ENCODE measurements around the gene NOTCH1.
A peak's percentile ranks its signal among the peaks of the same experiment; 100 is the strongest.

Gene NOTCH1

DNA sequence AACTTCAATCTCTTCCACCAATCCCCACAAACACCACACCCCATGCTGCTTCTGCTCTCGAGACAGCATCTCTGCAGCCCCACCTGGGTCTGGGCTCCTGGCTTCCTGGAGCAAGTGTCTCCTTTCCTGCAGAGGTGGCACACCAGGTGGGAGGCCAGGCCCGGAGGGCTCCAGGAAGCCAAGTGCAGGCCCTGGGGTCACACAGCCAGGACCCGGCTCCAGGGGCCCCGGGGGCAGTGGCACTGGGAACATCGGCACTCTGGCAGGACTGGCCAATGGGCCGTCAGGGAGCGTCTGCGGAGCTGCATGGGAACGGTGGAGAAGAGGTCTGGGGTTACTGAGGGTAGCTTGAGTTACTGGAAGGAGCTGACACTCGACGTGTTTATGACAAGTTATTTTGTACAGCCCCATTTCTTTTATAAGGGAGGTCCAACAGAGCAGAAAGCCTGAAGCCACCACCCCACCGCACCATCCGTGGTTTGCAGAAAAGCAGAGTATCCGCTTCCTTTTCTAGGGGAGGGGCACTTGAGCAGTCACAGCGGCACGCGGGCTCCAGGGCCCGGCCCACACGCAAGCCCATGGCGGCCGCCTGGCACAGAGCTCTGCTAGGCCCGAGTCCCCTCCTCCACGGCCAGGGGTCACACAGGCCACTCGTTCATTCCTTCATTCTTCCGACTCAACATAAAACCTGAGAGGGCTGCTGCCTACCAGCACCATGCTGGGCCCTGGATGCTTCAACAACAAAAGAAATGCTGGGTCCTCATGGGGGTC lies 91.6 kb downstream of the NOTCH1 start:
- DNase-seq, result no peak
- Histone ChIP-seq H3K4me3 (ENCODE audit: control insufficient read depth in 1 of 7, extremely low read depth in 1 of 7, insufficient read depth in 4 of 7, low read depth in 2 of 7, low read length in 6 of 7) (no peak overlapping the region), H3K9me3 (ENCODE audit: control extremely low read depth in 1 of 5, control insufficient read depth in 4 of 5, insufficient read depth in 2 of 5, low read depth in 1 of 5, low read length in 4 of 5) (no peaks in the 10 kb centered on the region), H3K4me1 (ENCODE audit: control extremely low read depth in 1 of 4, control insufficient read depth in 4 of 4, insufficient read depth in 4 of 4, low read length in 3 of 4) (no peaks in the 10 kb centered on the region), H3K36me3 (ENCODE audit: control insufficient read depth in 4 of 4, insufficient read depth in 4 of 4, low read length in 3 of 4) (peaks cover 15 to 85% (median 71%) of the 10 kb centered on the region in 4 experiments), H3K27ac (ENCODE audit: insufficient read depth in 1 of 2, low read depth in 1 of 2, low read length in 2 of 2, poor library complexity in 1 of 2, severe bottlenecking in 2 of 2) (peak overlapping the region in 1 of 2 experiments; percentile 14), H3K27me3 (replicated peaks in 2 of 5; ENCODE audit: control insufficient read depth in 4 of 5, insufficient read depth in 5 of 5, low read length in 4 of 5) (no peaks in the 10 kb centered on the region)
- ChIA-PET CTCF (interaction anchor here (1.5 to 2.9 kb wide), 2 partner anchors 9 to 12 kb away, joined by 5 to 12 read pairs; no protein-coding TSS in a partner anchor), POLR2A (no interaction called here)
- WGBS (ENCODE audit: insufficient coverage), result 93% methylated on average over 24 of the region's 25 CpGs

DNA sequence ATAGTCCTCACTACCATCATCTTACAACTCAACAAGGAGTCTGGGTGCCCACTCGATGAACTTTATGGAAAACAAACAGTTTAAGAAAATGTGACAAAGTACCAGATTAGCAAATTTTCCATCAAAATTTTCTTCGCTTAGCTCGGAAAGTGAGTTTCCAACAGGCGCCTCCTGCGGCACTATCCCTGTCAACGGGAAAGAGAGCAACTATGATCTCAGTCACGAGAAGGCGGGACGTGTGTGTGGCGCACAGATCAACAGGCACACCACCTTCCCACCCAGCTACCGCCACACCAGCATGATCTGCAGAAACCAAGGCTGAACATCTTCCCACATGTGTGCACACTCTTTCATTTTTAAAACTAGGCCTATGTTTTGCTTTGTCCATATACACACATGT lies 92.5 kb downstream of the NOTCH1 start:
- Histone ChIP-seq H3K9me3 (ENCODE audit: control extremely low read depth in 1 of 5, control insufficient read depth in 4 of 5, insufficient read depth in 2 of 5, low read depth in 1 of 5, low read length in 4 of 5) (no peaks in the 10 kb centered on the region), H3K27me3 (replicated peaks in 2 of 5; ENCODE audit: control insufficient read depth in 4 of 5, insufficient read depth in 5 of 5, low read length in 4 of 5) (no peaks in the 10 kb centered on the region), H3K4me1 (ENCODE audit: control extremely low read depth in 1 of 4, control insufficient read depth in 4 of 4, insufficient read depth in 4 of 4, low read length in 3 of 4) (no peaks in the 10 kb centered on the region), H3K27ac (ENCODE audit: insufficient read depth in 1 of 2, low read depth in 1 of 2, low read length in 2 of 2, poor library complexity in 1 of 2, severe bottlenecking in 2 of 2) (no peak overlapping the region), H3K4me3 (ENCODE audit: control insufficient read depth in 1 of 7, extremely low read depth in 1 of 7, insufficient read depth in 4 of 7, low read depth in 2 of 7, low read length in 6 of 7) (no peak overlapping the region), H3K36me3 (ENCODE audit: control insufficient read depth in 4 of 4, insufficient read depth in 4 of 4, low read length in 3 of 4) (peaks cover 13 to 85% (median 72%) of the 10 kb centered on the region in 4 experiments)
- ChIA-PET POLR2A (no interaction called here), CTCF (interaction anchor here (1.5 to 2.9 kb wide), 2 partner anchors 8 to 11 kb away, joined by 5 to 12 read pairs; no protein-coding TSS in a partner anchor)
- DNase-seq, result no peak
- WGBS (ENCODE audit: insufficient coverage), result over 99% methylated on average over 11 of the region's 11 CpGs

- no peak overlapping the region for H3K27ac ChIP-seq (ENCODE audit: insufficient read depth in 1 of 2, low read depth in 1 of 2, low read length in 2 of 2, poor library complexity in 1 of 2, severe bottlenecking in 2 of 2)
- WGBS (ENCODE audit: insufficient coverage), result 96% methylated on average over 21 of the region's 26 CpGs
- H3K36me3 ChIP-seq (ENCODE audit: control insufficient read depth in 4 of 4, insufficient read depth in 4 of 4, low read length in 3 of 4), result peaks cover 11 to 86% (median 74%) of the 10 kb centered on the region in 4 experiments
- H3K4me3 ChIP-seq (ENCODE audit: control insufficient read depth in 1 of 7, extremely low read depth in 1 of 7, insufficient read depth in 4 of 7, low read depth in 2 of 7, low read length in 6 of 7), result no peak overlapping the region
- H3K27me3 ChIP-seq (replicated peaks in 2 of 5; ENCODE audit: control insufficient read depth in 4 of 5, insufficient read depth in 5 of 5, low read length in 4 of 5), result no peaks in the 10 kb centered on the region
- no peaks in the 10 kb centered on the region for H3K9me3 ChIP-seq (ENCODE audit: control extremely low read depth in 1 of 5, control insufficient read depth in 4 of 5, insufficient read depth in 2 of 5, low read depth in 1 of 5, low read length in 4 of 5)
- POLR2A ChIA-PET, result interaction anchor here (1.0 kb wide), 1 partner anchor 11 kb away, joined by 3 read pairs; no protein-coding TSS in a partner anchor
- no peak for DNase-seq
- CTCF ChIA-PET, result no interaction called here
- H3K4me1 ChIP-seq (ENCODE audit: control extremely low read depth in 1 of 4, control insufficient read depth in 4 of 4, insufficient read depth in 4 of 4, low read length in 3 of 4), result no peaks in the 10 kb centered on the region
These were observed 94.5 kb downstream of the NOTCH1 start for GRCh38 chr9:136451221-136451877.

- ChIA-PET POLR2A (no interaction called here), CTCF (no interaction called here)
- 96% methylated on average over 3 of the region's 3 CpGs for WGBS (ENCODE audit: insufficient coverage)
- H3K27me3 ChIP-seq (replicated peaks in 2 of 5; ENCODE audit: control insufficient read depth in 4 of 5, insufficient read depth in 5 of 5, low read length in 4 of 5), result no peaks in the 10 kb centered on the region
- peaks cover 15 to 84% (median 70%) of the 10 kb centered on the region in 4 experiments for H3K36me3 ChIP-seq (ENCODE audit: control insufficient read depth in 4 of 4, insufficient read depth in 4 of 4, low read length in 3 of 4)
- H3K4me1 ChIP-seq (ENCODE audit: control extremely low read depth in 1 of 4, control insufficient read depth in 4 of 4, insufficient read depth in 4 of 4, low read length in 3 of 4), result no peaks in the 10 kb centered on the region
- no peaks in the 10 kb centered on the region for H3K9me3 ChIP-seq (ENCODE audit: control extremely low read depth in 1 of 5, control insufficient read depth in 4 of 5, insufficient read depth in 2 of 5, low read depth in 1 of 5, low read length in 4 of 5)
- no peak overlapping the region for H3K4me3 ChIP-seq (ENCODE audit: control insufficient read depth in 1 of 7, extremely low read depth in 1 of 7, insufficient read depth in 4 of 7, low read depth in 2 of 7, low read length in 6 of 7)
- H3K27ac ChIP-seq (ENCODE audit: insufficient read depth in 1 of 2, low read depth in 1 of 2, low read length in 2 of 2, poor library complexity in 1 of 2, severe bottlenecking in 2 of 2), result no peak overlapping the region
- DNase-seq, result no peak
These were observed 97.2 kb downstream of the NOTCH1 start for GRCh38 chr9:136448655-136449054.

DNA sequence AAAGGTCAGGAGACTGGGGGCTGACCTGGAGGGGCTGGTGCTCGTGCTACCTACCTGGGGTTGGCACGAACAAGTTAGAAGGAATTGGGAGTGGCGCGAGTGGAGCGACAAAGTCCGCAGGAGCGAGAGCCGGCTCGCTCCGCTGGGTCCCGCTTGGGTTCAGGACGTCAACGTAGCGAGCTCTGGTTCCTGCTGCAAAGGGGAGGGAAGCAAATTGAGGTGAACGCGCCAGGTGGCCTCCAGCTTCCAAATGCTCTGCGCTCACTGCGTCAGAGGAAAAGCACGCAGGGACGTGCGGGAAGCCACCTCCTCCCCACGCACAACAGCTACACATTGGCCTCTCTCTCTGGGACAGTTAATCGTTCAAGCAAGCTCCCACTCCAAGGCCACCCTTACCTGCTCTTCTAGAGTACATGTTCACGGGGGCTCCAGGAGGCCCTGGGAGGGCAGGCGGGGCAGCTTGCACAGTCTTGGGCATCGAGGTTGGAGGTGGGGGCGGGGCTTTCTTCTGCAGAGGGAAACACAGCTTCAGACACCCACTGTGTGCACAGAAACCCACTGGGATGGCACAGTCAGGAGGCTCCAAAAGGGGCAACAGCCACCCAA lies 98.6 kb downstream of the NOTCH1 start:
- H3K4me3 ChIP-seq (ENCODE audit: control insufficient read depth in 1 of 7, extremely low read depth in 1 of 7, insufficient read depth in 4 of 7, low read depth in 2 of 7, low read length in 6 of 7), result no peak overlapping the region
- DNase-seq, result no peak
- 98% methylated on average over 22 of the region's 27 CpGs for WGBS (ENCODE audit: insufficient coverage)
- no peaks in the 10 kb centered on the region for H3K9me3 ChIP-seq (ENCODE audit: control extremely low read depth in 1 of 5, control insufficient read depth in 4 of 5, insufficient read depth in 2 of 5, low read depth in 1 of 5, low read length in 4 of 5)
- peaks cover 12 to 89% (median 73%) of the 10 kb centered on the region in 4 experiments for H3K36me3 ChIP-seq (ENCODE audit: control insufficient read depth in 4 of 4, insufficient read depth in 4 of 4, low read length in 3 of 4)
- H3K4me1 ChIP-seq (ENCODE audit: control extremely low read depth in 1 of 4, control insufficient read depth in 4 of 4, insufficient read depth in 4 of 4, low read length in 3 of 4), result no peaks in the 10 kb centered on the region
- H3K27ac ChIP-seq (ENCODE audit: insufficient read depth in 1 of 2, low read depth in 1 of 2, low read length in 2 of 2, poor library complexity in 1 of 2, severe bottlenecking in 2 of 2), result no peak overlapping the region
- no peaks in the 10 kb centered on the region for H3K27me3 ChIP-seq (replicated peaks in 2 of 5; ENCODE audit: control insufficient read depth in 4 of 5, insufficient read depth in 5 of 5, low read length in 4 of 5)
- ChIA-PET POLR2A (no interaction called here), CTCF (interaction anchor here (3.5 kb wide), 1 partner anchor 11 kb away, joined by 13 read pairs; no protein-coding TSS in a partner anchor)

DNA sequence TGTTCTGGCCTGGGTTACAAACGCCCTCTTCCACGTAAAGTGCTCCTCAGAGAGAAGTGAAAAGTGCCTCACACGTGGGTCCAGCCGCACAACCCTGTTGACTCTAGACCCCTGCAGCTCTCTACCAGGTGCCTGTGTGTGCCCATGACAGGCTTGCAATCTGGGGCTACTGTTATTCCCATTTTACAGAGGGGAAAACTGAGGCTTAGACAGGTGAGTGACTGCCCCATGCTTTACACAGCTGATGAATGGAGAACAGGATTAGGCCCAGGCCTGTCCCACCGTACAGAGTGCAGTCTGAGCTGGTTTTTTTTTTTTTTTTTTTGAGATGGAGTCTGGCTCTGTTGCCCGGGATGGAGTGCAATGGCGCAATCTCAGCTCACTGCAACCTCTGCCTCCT lies 100.0 kb downstream of the NOTCH1 start:
- POLR2A ChIA-PET, result interaction anchor here (0.9 kb wide), 1 partner anchor 11 kb away, joined by 3 read pairs; no protein-coding TSS in a partner anchor
- H3K36me3 ChIP-seq (ENCODE audit: control insufficient read depth in 4 of 4, insufficient read depth in 4 of 4, low read length in 3 of 4), result peaks cover 10 to 92% (median 77%) of the 10 kb centered on the region in 4 experiments

More for the DNA sequence above, 100.0 kb downstream of the NOTCH1 start:
- no peak overlapping the region for H3K4me3 ChIP-seq (ENCODE audit: control insufficient read depth in 1 of 7, extremely low read depth in 1 of 7, insufficient read depth in 4 of 7, low read depth in 2 of 7, low read length in 6 of 7)
- no peak for DNase-seq
- no peaks in the 10 kb centered on the region for H3K9me3 ChIP-seq (ENCODE audit: control extremely low read depth in 1 of 5, control insufficient read depth in 4 of 5, insufficient read depth in 2 of 5, low read depth in 1 of 5, low read length in 4 of 5)
- CTCF ChIA-PET, result interaction anchor here (1.1 to 3.5 kb wide), 4 partner anchors 10 to 29 kb away, joined by 3 to 13 read pairs (median 4); no protein-coding TSS in a partner anchor
- 100% methylated on average over 4 of the region's 7 CpGs for WGBS (ENCODE audit: insufficient coverage)
- no peaks in the 10 kb centered on the region for H3K4me1 ChIP-seq (ENCODE audit: control extremely low read depth in 1 of 4, control insufficient read depth in 4 of 4, insufficient read depth in 4 of 4, low read length in 3 of 4)
- no peaks in the 10 kb centered on the region for H3K27me3 ChIP-seq (replicated peaks in 2 of 5; ENCODE audit: control insufficient read depth in 4 of 5, insufficient read depth in 5 of 5, low read length in 4 of 5)
- H3K27ac ChIP-seq (ENCODE audit: insufficient read depth in 1 of 2, low read depth in 1 of 2, low read length in 2 of 2, poor library complexity in 1 of 2, severe bottlenecking in 2 of 2), result no peak overlapping the region

All from common myeloid progenitor, CD34-positive (primary cell).